Erythroblast (primary cell): Measurements from ENCODE around the gene NEDD4.

Experiments used
- GATA1 ChIP-seq: IDR thresholded peaks from 2 replicates; pipeline ENCODE4 v1.6.1; 2011; ENCODE audit warnings: low read depth, mild to moderate bottlenecking, control low read depth, low read length, moderate library complexity
- POLR2A ChIP-seq: IDR thresholded peaks from 2 replicates; pipeline ENCODE4 v1.6.1; 2011; ENCODE audit warnings: mild to moderate bottlenecking, low read length

- TF ChIP-seq POLR2A = no peak
- no peak for TF ChIP-seq GATA1
These were observed 56.4 kb downstream of the NEDD4 start for GRCh38 chr15:55937040-55937439.
